Uterus (tissue), 2 donors: ENCODE measurements around the gene NQO2.

Experiments used
- POLR2A ChIP-seq, 2 donors: fragments of 450-650 bp; IDR thresholded peaks; one replicate each; pipeline ENCODE4 v1.6.1; 2016; ENCODE audit warnings: antibody characterized with exemption in 2 of 2, mild to moderate bottlenecking in 1 of 2, moderate library complexity in 1 of 2
- TF ChIP-seq, protein P1 (sequence below), 4 experiments: fragments of 200-600 bp in 2 of 4; fragments of 450-650 bp in 2 of 4; sonication (generic) in 2 of 4; IDR thresholded peaks; one replicate each; pipeline ENCODE4 v1.5.1; 2016 to 2019; ENCODE audit warnings: antibody characterized with exemption in 4 of 4, mild to moderate bottlenecking in 2 of 4, moderate library complexity in 1 of 4

DNA sequence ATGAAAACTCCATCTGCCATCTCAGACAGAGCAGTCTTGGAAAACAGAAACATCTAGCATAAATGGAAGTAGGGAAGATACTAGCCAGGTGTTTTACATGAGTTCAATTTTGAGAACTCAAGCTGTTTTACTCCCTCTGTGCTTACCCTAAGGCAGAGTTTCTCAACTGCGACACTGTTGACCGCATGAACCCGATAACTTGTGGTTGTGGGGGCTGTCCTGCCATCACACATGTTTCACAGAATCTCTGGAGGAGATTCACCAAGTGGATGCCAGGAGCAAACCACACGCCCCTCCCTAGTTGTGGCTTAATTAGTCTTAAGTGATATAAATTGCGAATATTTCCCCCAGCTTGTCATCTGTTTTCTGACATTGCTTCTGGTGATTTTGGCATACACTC is 26.0 kb upstream of the NQO2 start:
- TF ChIP-seq, protein P1, sequence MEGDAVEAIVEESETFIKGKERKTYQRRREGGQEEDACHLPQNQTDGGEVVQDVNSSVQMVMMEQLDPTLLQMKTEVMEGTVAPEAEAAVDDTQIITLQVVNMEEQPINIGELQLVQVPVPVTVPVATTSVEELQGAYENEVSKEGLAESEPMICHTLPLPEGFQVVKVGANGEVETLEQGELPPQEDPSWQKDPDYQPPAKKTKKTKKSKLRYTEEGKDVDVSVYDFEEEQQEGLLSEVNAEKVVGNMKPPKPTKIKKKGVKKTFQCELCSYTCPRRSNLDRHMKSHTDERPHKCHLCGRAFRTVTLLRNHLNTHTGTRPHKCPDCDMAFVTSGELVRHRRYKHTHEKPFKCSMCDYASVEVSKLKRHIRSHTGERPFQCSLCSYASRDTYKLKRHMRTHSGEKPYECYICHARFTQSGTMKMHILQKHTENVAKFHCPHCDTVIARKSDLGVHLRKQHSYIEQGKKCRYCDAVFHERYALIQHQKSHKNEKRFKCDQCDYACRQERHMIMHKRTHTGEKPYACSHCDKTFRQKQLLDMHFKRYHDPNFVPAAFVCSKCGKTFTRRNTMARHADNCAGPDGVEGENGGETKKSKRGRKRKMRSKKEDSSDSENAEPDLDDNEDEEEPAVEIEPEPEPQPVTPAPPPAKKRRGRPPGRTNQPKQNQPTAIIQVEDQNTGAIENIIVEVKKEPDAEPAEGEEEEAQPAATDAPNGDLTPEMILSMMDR (IDR thresholded peaks at IDR 0.05): no peak
- TF ChIP-seq POLR2A (IDR thresholded peaks at IDR 0.05): no peak
